ENCODE measurements around the gene CPAMD8. TPM values are rescaled to one million over a fixed set of nuclear protein-coding genes. Genes with fewer than 3 reads are reported as not detected.

Gene CPAMD8
- total RNA-seq, 1 experiment from 2014 or later, result 1.3 TPM

GRCh38 chr19:17052439-17052838 lies 25.8 kb upstream of the CPAMD8 start:
- H3K27ac Mint-ChIP-seq (ENCODE audit: low read depth, unreplicated experiment), result no peak overlapping the region
- BruUV-seq (replicated peaks), result no TSS peak
- ChIA-PET POLR2A (interaction anchor here (0.6 kb wide), 1 partner anchor 334 kb away, joined by 4 read pairs; no protein-coding TSS in a partner anchor), CTCF (interaction anchor here (0.6 to 2.0 kb wide), 28 partner anchors 9 to 528 kb away, joined by 3 to 19 read pairs (median 3); partner anchors contain the start of genes MYO9B, NWD1 and USE1)
- H3K36me3 Mint-ChIP-seq (ENCODE audit: insufficient read depth, unreplicated experiment), result peaks cover 33% of the 10 kb centered on the region
- DNase-seq (ENCODE audit: unreplicated experiment), result peak; percentile 63
- intact Hi-C loops (cut with micrococcal nuclease), result loop anchor here (1.0 kb wide), 4 partner anchors 153 to 338 kb away; no protein-coding TSS in a partner anchor
- no peaks in the 10 kb centered on the region for H3K9me3 Mint-ChIP-seq (ENCODE audit: unreplicated experiment)
- no peaks in the 10 kb centered on the region for H3K27me3 Mint-ChIP-seq (ENCODE audit: insufficient read depth, unreplicated experiment)
- no peaks in the 10 kb centered on the region for H3K4me1 Mint-ChIP-seq (ENCODE audit: insufficient read depth, unreplicated experiment)
- H3K4me3 Mint-ChIP-seq (ENCODE audit: unreplicated experiment), result no peak overlapping the region
- TF ChIP-seq CTCF (IDR thresholded peaks at IDR 0.05; ENCODE audit: unreplicated experiment), result peak; percentile 65

GRCh38 chr19:17049711-17050280 lies 23.2 kb upstream of the CPAMD8 start:
- Mint-ChIP-seq H3K4me1 (ENCODE audit: insufficient read depth, unreplicated experiment) (no peaks in the 10 kb centered on the region), H3K9me3 (ENCODE audit: unreplicated experiment) (no peaks in the 10 kb centered on the region), H3K4me3 (ENCODE audit: unreplicated experiment) (no peak overlapping the region), H3K27ac (ENCODE audit: low read depth, unreplicated experiment) (no peak overlapping the region), H3K27me3 (ENCODE audit: insufficient read depth, unreplicated experiment) (no peaks in the 10 kb centered on the region), H3K36me3 (ENCODE audit: insufficient read depth, unreplicated experiment) (peaks cover 29% of the 10 kb centered on the region)
- intact Hi-C loops (cut with micrococcal nuclease), result no loop called here
- no TSS peak for BruUV-seq (replicated peaks)
- peak; percentile 58 for DNase-seq (ENCODE audit: unreplicated experiment)
- TF ChIP-seq CTCF (IDR thresholded peaks at IDR 0.05; ENCODE audit: unreplicated experiment), result no peak
- POLR2A ChIA-PET, result no interaction called here
- CTCF ChIA-PET, result interaction anchor here (1.1 kb wide), 1 partner anchor 270 kb away, joined by 5 read pairs; no protein-coding TSS in a partner anchor

- Mint-ChIP-seq H3K9me3 (ENCODE audit: unreplicated experiment) (no peaks in the 10 kb centered on the region), H3K27ac (ENCODE audit: low read depth, unreplicated experiment) (no peak overlapping the region), H3K4me1 (ENCODE audit: insufficient read depth, unreplicated experiment) (no peaks in the 10 kb centered on the region), H3K36me3 (ENCODE audit: insufficient read depth, unreplicated experiment) (peaks cover 29% of the 10 kb centered on the region), H3K27me3 (ENCODE audit: insufficient read depth, unreplicated experiment) (no peaks in the 10 kb centered on the region), H3K4me3 (ENCODE audit: unreplicated experiment) (no peak overlapping the region)
- ChIA-PET CTCF (no interaction called here), POLR2A (no interaction called here)
- TF ChIP-seq CTCF (IDR thresholded peaks at IDR 0.05; ENCODE audit: unreplicated experiment), result no peak
- no peak for DNase-seq (ENCODE audit: unreplicated experiment)
- BruUV-seq (replicated peaks), result no TSS peak
- intact Hi-C loops (cut with micrococcal nuclease), result no loop called here
Observed at GRCh38 chr19:17048885-17049453, 22.4 kb upstream of the CPAMD8 start.

- Mint-ChIP-seq H3K27me3 (ENCODE audit: insufficient read depth, unreplicated experiment) (no peaks in the 10 kb centered on the region), H3K4me1 (ENCODE audit: insufficient read depth, unreplicated experiment) (no peaks in the 10 kb centered on the region), H3K36me3 (ENCODE audit: insufficient read depth, unreplicated experiment) (peaks cover 11% of the 10 kb centered on the region), H3K4me3 (ENCODE audit: unreplicated experiment) (no peak overlapping the region), H3K9me3 (ENCODE audit: unreplicated experiment) (no peaks in the 10 kb centered on the region), H3K27ac (ENCODE audit: low read depth, unreplicated experiment) (no peak overlapping the region)
- no peak for DNase-seq (ENCODE audit: unreplicated experiment)
- POLR2A ChIA-PET, result no interaction called here
- BruUV-seq (replicated peaks), result no TSS peak
- no peak for TF ChIP-seq CTCF (IDR thresholded peaks at IDR 0.05; ENCODE audit: unreplicated experiment)
- CTCF ChIA-PET, result no interaction called here
- intact Hi-C loops (cut with micrococcal nuclease), result no loop called here
Observed at GRCh38 chr19:17045907-17046502, 19.4 kb upstream of the CPAMD8 start.
